T-cell (primary cell): ENCODE results near the gene MRPL28. TPM values are rescaled to one million over a fixed set of nuclear protein-coding genes. Genes with fewer than 3 reads are reported as not detected.
"Not testable (repeated sequence)": the region's sequence is repeated elsewhere in the genome, so short reads cannot be mapped to it uniquely, and the experiment has no call there.

Experiments used
- ATAC-seq, 4 experiments: fragments of 200-7000 bp in 3 of 4; fragments of 150-1000 bp in 1 of 4; cut with Tn5 transposase; replicated peaks in 1 of 4; 1 replicate in 3 of 4; 2 replicates in 1 of 4; pipeline ENCODE4 v1.10.0; 2021; ENCODE audit warnings: moderate library complexity in 3 of 4, mild to moderate bottlenecking in 2 of 4, moderate number of reproducible peaks in 1 of 4
- CTCF ChIA-PET, 2 donors: fragments of 300-600 bp; sonication (Branson Sonifier 250); formaldehyde crosslinking; loops; one replicate each; lab custom pipeline; 2022; ENCODE audit warnings: antibody characterized with exemption in 2 of 2; lab: Charles Lee
- POLR2A ChIA-PET, 2 donors: fragments of 300-600 bp; sonication (Branson Sonifier 250); formaldehyde crosslinking; loops; one replicate each; lab custom pipeline; 2022; ENCODE audit warnings: antibody characterized with exemption in 2 of 2; lab: Charles Lee
- DNase-seq, 35 experiments: peaks; one replicate each; pipeline versions ENCODE4 v3.0.0 to v3.0.0-alpha.2; 2013 to 2023
- H3K27ac ChIP-seq: one replicate; pipeline ENCODE4 v1.5.1; 2013; ENCODE audit warnings: low read length
- H3K27me3 ChIP-seq, 2 experiments: replicated peaks in 1 of 2; 1 replicate in 1 of 2; 2 replicates in 1 of 2; pipeline versions ENCODE4 v1.6.1 to v1.7.0; 2013; ENCODE audit warnings: low read length in 1 of 2, mixed read lengths in 1 of 2; ENCODE audit not compliant: control insufficient read depth in 2 of 2, insufficient read depth in 2 of 2; ENCODE audit errors: extremely low read depth in 1 of 2
- H3K36me3 ChIP-seq, 2 donors: 1 replicate in 1 of 2; 2 replicates in 1 of 2; pipeline versions ENCODE4 v1.6.1 to v1.7.0; 2013; ENCODE audit warnings: low read length in 1 of 2; ENCODE audit not compliant: control insufficient read depth in 2 of 2, insufficient read depth in 1 of 2; ENCODE audit errors: extremely low read depth in 1 of 2
- H3K4me1 ChIP-seq, 2 experiments: 1 replicate in 1 of 2; 2 replicates in 1 of 2; pipeline versions ENCODE4 v1.6.1 to v1.7.0; 2013; ENCODE audit warnings: low read length in 2 of 2, mixed read lengths in 1 of 2; ENCODE audit not compliant: insufficient read depth in 2 of 2, control insufficient read depth in 1 of 2; ENCODE audit errors: extremely low read depth in 1 of 2
- H3K4me3 ChIP-seq, 2 donors: 1 replicate in 1 of 2; 2 replicates in 1 of 2; pipeline versions ENCODE4 v1.5.1 to v1.7.0; 2013; ENCODE audit warnings: mild to moderate bottlenecking in 2 of 2, low read length in 1 of 2, moderate library complexity in 1 of 2; ENCODE audit not compliant: control insufficient read depth in 1 of 2; ENCODE audit errors: extremely low read depth in 1 of 2
- H3K9me3 ChIP-seq: 2 replicates; pipeline ENCODE4 v1.7.0; 2013
- H3K27ac Mint-ChIP-seq, 2 donors: one replicate each; pipeline ENCODE4 v1.8.0; 2020 to 2021; ENCODE audit warnings: mild to moderate bottlenecking in 2 of 2, mixed read lengths in 2 of 2
- H3K27me3 Mint-ChIP-seq, 2 donors: one replicate each; pipeline ENCODE4 v1.8.0; 2021 to 2022; ENCODE audit warnings: mixed read lengths in 2 of 2
- H3K36me3 Mint-ChIP-seq: one replicate; pipeline ENCODE4 v1.8.0; 2021; ENCODE audit warnings: mixed read lengths
- H3K4me1 Mint-ChIP-seq, 3 donors: one replicate each; pipeline ENCODE4 v1.8.0; 2020 to 2022; ENCODE audit warnings: mixed read lengths in 3 of 3, mild to moderate bottlenecking in 1 of 3
- H3K4me3 Mint-ChIP-seq, 3 donors: one replicate each; pipeline ENCODE4 v1.8.0; 2020 to 2022; ENCODE audit warnings: mild to moderate bottlenecking in 3 of 3, mixed read lengths in 3 of 3, moderate library complexity in 3 of 3
- H3K9me3 Mint-ChIP-seq, 3 donors: one replicate each; pipeline ENCODE4 v1.8.0; 2020 to 2022; ENCODE audit warnings: mixed read lengths in 3 of 3
- WGBS: methylation state at CpG from one replicate; pipeline ENCODE4 v1.1.5; 2013; ENCODE audit warnings: missing lambda C conversion rate; ENCODE audit not compliant: insufficient coverage; 5-methylcytosine and 5-hydroxymethylcytosine counted together
- total RNA-seq, 35 experiments: library from RNA in 6 of 35; stranded (reverse) in 6 of 35; fragments of 120-200 nt in 1 of 35; gene quantifications; one replicate each; pipeline versions ENCODE4 v1.2.1 to v1.2.4 and lab custom pipeline; 2013 to 2026

MRPL28 gene
- total RNA-seq, 5 donors from 2014 or later (not counting 1 experiment from before 2014, with no cell fraction given): 29.3 to 43.8 (median 34.5) TPM

DNA sequence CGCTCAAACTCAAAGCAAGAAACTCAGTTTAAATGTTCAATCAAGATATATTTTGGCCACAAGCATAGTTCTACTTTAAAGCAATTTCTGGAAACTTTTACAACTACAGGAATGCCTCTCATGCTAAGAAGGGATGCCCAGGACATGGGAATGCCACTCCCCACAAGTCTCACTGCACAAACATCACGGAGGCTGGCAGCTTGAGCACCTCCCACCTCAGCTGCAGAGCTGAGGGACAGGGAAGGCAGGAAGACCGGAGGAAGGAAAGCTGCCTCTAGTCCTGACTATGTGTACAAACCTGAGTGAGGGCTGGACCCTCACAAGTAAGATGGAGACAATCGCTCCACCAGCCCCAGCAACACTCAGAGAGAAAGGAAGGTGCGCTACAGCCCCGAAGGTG is 23.1 kb downstream of the MRPL28 start:
- H3K9me3 ChIP-seq: no peaks in the 10 kb centered on the region
- ChIA-PET CTCF (interaction anchor here in 1 of 2 donors (0.6 kb wide), 1 partner anchor 150 kb away, joined by 5 read pairs; no protein-coding TSS in a partner anchor), POLR2A (no interaction called here)
- DNase-seq (no peak), ATAC-seq (no peak)
- Mint-ChIP-seq H3K9me3 (no peaks in the 10 kb centered on the region), H3K4me3 (no peak overlapping the region), H3K36me3 (peaks cover 40% of the 10 kb centered on the region), H3K4me1 (peaks cover 79 to 83% (median 80%) of the 10 kb centered on the region in 3 donors), H3K27ac (no peak overlapping the region), H3K27me3 (no peaks in the 10 kb centered on the region)
- 100% methylated on average over 2 of the region's 6 CpGs for WGBS
- H3K27ac ChIP-seq: no peak overlapping the region
- peaks cover 8 to 80% of the 10 kb centered on the region in 2 experiments for H3K4me1 ChIP-seq
- H3K27me3 ChIP-seq: no peaks in the 10 kb centered on the region
- peaks cover 11 to 51% of the 10 kb centered on the region in 2 donors for H3K36me3 ChIP-seq
- H3K4me3 ChIP-seq: no peak overlapping the region

DNA sequence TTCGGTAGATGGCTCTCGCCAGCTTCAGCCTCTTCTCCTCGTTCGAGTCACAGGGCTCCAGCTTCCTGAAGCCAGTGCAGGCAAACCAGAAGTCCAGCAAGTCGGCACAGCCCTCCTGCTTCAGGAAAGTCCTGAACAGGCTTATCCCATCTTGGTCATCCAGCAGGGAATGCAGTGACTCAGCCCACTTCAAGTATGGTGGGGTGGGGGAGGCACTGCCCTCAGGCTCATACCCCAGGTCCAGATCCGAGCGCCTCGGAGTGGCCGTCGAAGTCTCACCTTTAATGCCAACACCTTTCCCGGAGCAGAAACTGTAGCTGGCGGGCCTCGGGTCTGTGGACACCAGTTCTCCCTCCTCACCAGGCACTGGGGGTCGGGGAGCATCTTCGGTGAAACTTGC is 23.8 kb downstream of the MRPL28 start:
- over 99% methylated on average over 12 of the region's 15 CpGs for WGBS

DNA sequence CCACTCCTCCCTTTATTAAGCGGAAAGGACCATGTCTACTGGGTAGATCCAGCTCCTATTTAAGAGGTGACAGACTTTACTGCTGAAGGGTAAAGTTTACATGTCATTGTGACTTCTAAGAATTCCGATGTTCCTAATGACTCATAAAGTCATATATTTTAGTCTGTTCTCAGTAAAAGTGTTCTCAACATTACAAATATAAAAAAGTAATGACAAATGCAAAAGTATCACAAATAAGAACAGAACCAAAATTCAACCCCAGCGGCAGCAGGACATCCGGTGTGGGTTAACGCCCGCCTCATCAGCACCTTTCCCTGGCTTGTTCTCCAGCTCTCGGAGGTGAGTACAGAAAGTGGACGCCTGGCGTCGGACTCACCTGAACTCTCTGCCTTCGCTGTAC is 24.6 kb downstream of the MRPL28 start:
- DNase-seq: no peak
- Histone ChIP-seq H3K4me3 (no peak overlapping the region), H3K27me3 (no peaks in the 10 kb centered on the region), H3K9me3 (no peaks in the 10 kb centered on the region), H3K4me1 (peaks cover 8 to 76% of the 10 kb centered on the region in 2 experiments), H3K27ac (no peak overlapping the region), H3K36me3 (peaks cover 12 to 51% of the 10 kb centered on the region in 2 donors)
- H3K4me1 Mint-ChIP-seq: peaks cover 83 to 84% (median 84%) of the 10 kb centered on the region in 3 donors
- H3K9me3 Mint-ChIP-seq: no peaks in the 10 kb centered on the region
- H3K27ac Mint-ChIP-seq: peak overlapping the region in 1 of 2 donors; percentile 66
- ChIA-PET POLR2A (interaction anchor here in 1 of 2 donors (0.6 kb wide), 1 partner anchor 61 kb away, joined by 4 read pairs; no protein-coding TSS in a partner anchor), CTCF (no interaction called here)
- no peaks in the 10 kb centered on the region for H3K27me3 Mint-ChIP-seq
- no peak for ATAC-seq
- H3K36me3 Mint-ChIP-seq: peaks cover 43% of the 10 kb centered on the region
- H3K4me3 Mint-ChIP-seq: peak overlapping the region in 1 of 3 donors; percentile 8
- WGBS: no CpG with 5 or more reads among the region's 11 CpGs

More for the DNA sequence above, 23.8 kb downstream of the MRPL28 start:
- Histone ChIP-seq H3K9me3 (no peaks in the 10 kb centered on the region), H3K4me3 (no peak overlapping the region), H3K4me1 (peaks cover 8 to 80% of the 10 kb centered on the region in 2 experiments), H3K27ac (no peak overlapping the region), H3K27me3 (no peaks in the 10 kb centered on the region), H3K36me3 (peaks cover 12 to 51% of the 10 kb centered on the region in 2 donors)
- H3K36me3 Mint-ChIP-seq: peaks cover 43% of the 10 kb centered on the region
- no peaks in the 10 kb centered on the region for H3K27me3 Mint-ChIP-seq
- ChIA-PET POLR2A (no interaction called here), CTCF (no interaction called here)
- peaks cover 85 to 89% (median 86%) of the 10 kb centered on the region in 3 donors for H3K4me1 Mint-ChIP-seq
- H3K9me3 Mint-ChIP-seq: no peaks in the 10 kb centered on the region
- no peak overlapping the region for H3K27ac Mint-ChIP-seq
- ATAC-seq (no peak), DNase-seq (no peak)
- H3K4me3 Mint-ChIP-seq: peak overlapping the region in 1 of 3 donors; percentile 8

DNA sequence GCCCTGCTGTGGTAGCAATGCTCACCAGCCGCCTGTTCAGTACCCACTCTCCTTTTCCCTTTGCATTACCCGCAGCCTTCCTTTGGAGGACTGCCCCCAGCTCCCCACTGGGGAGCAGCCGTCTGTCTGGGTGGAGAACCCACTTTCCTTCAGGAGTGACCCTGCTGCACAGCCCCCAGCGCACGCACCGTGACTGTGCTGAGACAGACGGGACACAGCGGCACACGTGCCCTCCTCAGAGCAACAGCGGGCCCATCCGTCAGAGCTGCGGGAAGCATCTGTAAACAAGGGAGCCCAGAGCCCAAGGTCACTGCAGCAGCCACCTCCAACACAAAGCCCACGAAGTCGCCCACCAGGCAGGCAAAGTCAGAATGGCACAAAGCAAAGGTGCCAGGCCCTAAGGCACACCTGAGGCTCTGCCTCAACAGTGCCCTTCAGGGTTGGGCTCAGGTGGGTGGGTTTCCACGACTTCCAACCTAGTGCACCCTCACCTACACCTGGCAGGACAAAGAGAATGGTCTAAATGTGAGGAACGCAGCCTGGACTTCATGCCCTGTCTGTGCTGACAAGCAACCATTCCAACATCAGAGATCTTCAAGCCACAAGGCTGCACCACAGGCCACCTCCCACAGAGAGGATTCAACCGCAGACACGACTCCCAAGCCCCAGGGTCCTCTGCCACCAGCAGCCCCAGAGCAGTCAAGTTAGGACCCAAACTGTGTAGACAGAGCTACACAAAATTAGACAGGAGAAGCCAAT is 27.7 kb downstream of the MRPL28 start:
- H3K4me1 Mint-ChIP-seq: peaks cover 70 to 81% (median 80%) of the 10 kb centered on the region in 3 donors
- Histone ChIP-seq H3K9me3 (no peaks in the 10 kb centered on the region), H3K36me3 (peaks cover 12 to 43% of the 10 kb centered on the region in 2 donors), H3K4me3 (peak overlapping the region in 1 of 2 donors; percentile 17), H3K4me1 (peaks cover 19 to 83% of the 10 kb centered on the region in 2 experiments), H3K27me3 (no peaks in the 10 kb centered on the region), H3K27ac (no peak overlapping the region)
- H3K27ac Mint-ChIP-seq: peak overlapping the region in 1 of 2 donors; percentile 68
- peak overlapping the region in 1 of 3 donors; percentile 40 for H3K4me3 Mint-ChIP-seq
- no peaks in the 10 kb centered on the region for H3K27me3 Mint-ChIP-seq
- H3K9me3 Mint-ChIP-seq: no peaks in the 10 kb centered on the region
- WGBS: 89% methylated on average over 17 of the region's 18 CpGs
- H3K36me3 Mint-ChIP-seq: peaks cover 35% of the 10 kb centered on the region
- no peak for DNase-seq
- CTCF ChIA-PET: interaction anchor here in 1 of 2 donors (0.6 kb wide), 1 partner anchor 297 kb away, joined by 4 read pairs; no protein-coding TSS in a partner anchor
- peak in 2 of 4 experiments; percentile 38 to 55 for ATAC-seq
- POLR2A ChIA-PET: interaction anchor here in 1 of 2 donors (0.6 kb wide), 1 partner anchor 13 kb away, joined by 5 read pairs; no protein-coding TSS in a partner anchor

DNA sequence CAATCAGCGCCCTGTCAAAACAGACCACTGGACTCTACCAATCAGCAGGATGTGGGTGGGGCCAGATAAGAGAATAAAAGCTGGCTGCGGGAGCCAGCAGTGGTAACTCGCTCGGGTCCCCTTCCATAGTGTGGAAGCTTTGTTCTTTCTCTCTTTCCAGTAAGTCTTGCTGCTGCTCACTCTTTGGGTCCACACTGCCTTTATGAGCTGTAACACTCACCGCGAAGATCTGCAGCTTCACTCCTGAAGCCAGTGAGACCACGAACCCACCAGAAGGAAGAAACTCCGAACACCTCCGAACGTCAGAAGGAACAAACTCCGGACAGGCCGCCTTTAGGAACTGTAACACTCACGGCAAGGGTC is 28.4 kb downstream of the MRPL28 start:
- peaks cover 32% of the 10 kb centered on the region for H3K36me3 Mint-ChIP-seq
- H3K9me3 ChIP-seq, H3K27me3 Mint-ChIP-seq, H3K9me3 Mint-ChIP-seq, H3K27ac ChIP-seq, H3K4me3 ChIP-seq, DNase-seq, H3K27me3 ChIP-seq, ATAC-seq, POLR2A ChIA-PET, CTCF ChIA-PET: not testable (repeated sequence)
- peaks cover 19 to 80% of the 10 kb centered on the region in 2 experiments for H3K4me1 ChIP-seq
- WGBS: 97% methylated on average over 7 of the region's 13 CpGs
- peaks cover 12 to 36% of the 10 kb centered on the region in 2 donors for H3K36me3 ChIP-seq
- peak overlapping the region in 1 of 2 donors; percentile 56 for H3K27ac Mint-ChIP-seq
- peaks cover 63 to 78% (median 77%) of the 10 kb centered on the region in 3 donors for H3K4me1 Mint-ChIP-seq
- peak overlapping the region in 1 of 3 donors; percentile 40 for H3K4me3 Mint-ChIP-seq

DNA sequence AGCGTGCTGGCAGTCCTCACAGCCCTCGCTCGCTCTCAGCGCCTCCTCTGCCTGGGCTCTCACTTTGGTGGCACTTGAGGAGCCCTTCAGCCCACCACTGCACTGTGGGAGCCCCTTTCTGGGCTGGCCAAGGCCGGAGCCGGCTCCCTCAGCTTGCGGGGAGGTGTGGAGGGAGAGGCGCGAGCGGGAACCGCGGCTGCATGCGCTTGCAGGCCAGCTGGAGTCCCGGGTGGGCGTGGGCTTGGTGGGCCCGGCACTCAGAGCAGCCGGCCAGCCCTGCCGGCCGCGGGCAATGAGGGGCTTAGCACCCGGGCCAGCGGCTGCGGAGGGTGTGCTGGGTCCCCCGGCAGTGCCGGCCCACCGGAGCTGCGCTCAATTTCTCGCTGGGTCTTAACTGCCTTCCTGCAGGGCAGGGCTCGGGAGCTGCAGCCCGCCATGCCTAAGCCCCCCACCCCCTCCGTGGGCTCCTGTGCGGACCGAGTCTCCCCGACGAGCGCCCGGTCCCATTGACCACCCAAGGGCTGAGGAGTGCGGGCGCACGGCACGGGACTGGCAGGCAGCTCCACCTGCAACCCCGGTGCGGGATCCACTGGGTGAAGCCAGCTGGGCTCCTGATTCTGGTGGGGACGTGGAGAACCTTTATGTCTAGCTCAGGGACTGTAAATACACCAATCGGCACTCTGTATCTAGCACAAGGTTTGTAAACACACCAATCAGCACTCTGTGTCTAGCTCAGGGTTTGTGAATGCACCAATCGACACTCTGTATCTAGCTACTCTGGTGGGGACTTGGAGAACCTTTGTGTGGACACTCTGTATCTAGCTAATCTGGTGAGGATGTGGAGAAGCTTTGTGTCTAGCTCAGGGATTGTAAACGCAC is 29.0 kb downstream of the MRPL28 start:
- POLR2A ChIA-PET, H3K4me3 ChIP-seq, ATAC-seq, H3K9me3 ChIP-seq, H3K27me3 Mint-ChIP-seq, CTCF ChIA-PET, H3K27me3 ChIP-seq, H3K27ac ChIP-seq, H3K9me3 Mint-ChIP-seq, DNase-seq: not testable (repeated sequence)
- peaks cover 28% of the 10 kb centered on the region for H3K36me3 Mint-ChIP-seq
- 97% methylated on average over 30 of the region's 47 CpGs for WGBS
- Histone ChIP-seq H3K36me3 (peaks cover 8 to 31% of the 10 kb centered on the region in 2 donors), H3K4me1 (peaks cover 19 to 78% of the 10 kb centered on the region in 2 experiments)
- peak overlapping the region in 1 of 2 donors; percentile 56 for H3K27ac Mint-ChIP-seq
- H3K4me1 Mint-ChIP-seq: peaks cover 60 to 76% (median 75%) of the 10 kb centered on the region in 3 donors
- peak overlapping the region in 1 of 3 donors; percentile 79 for H3K4me3 Mint-ChIP-seq
